Measurements from ENCODE around the gene CBLB.

Gene CBLB

GRCh38 chr3:105865867-105866350 lies 2.9 kb downstream of the CBLB start:
- peak overlapping the region; percentile 89 for H3K4me3 ChIP-seq (ENCODE audit: low read length)
- TF ChIP-seq CTCF (conservative IDR thresholded peaks at IDR 0.05; ENCODE audit: low read length), result no peak

GRCh38 chr3:105865016-105865623 lies 3.7 kb downstream of the CBLB start:
- peak overlapping the region; percentile 89 for H3K4me3 ChIP-seq (ENCODE audit: low read length)
- TF ChIP-seq CTCF (conservative IDR thresholded peaks at IDR 0.05; ENCODE audit: low read length), result no peak
- no peak for DNase-seq (ENCODE audit: low read depth)

More at GRCh38 chr3:105865867-105866350, 2.9 kb downstream of the CBLB start:
- no peak for DNase-seq (ENCODE audit: low read depth)

- no peak for TF ChIP-seq CTCF (conservative IDR thresholded peaks at IDR 0.05; ENCODE audit: low read length)
- DNase-seq (ENCODE audit: low read depth), result no peak
- peak overlapping the region; percentile 89 for H3K4me3 ChIP-seq (ENCODE audit: low read length)
These were observed 4.6 kb downstream of the CBLB start for GRCh38 chr3:105864212-105864611.

- DNase-seq (ENCODE audit: low read depth), result no peak
- TF ChIP-seq CTCF (conservative IDR thresholded peaks at IDR 0.05; ENCODE audit: low read length), result no peak
- no peak overlapping the region for H3K4me3 ChIP-seq (ENCODE audit: low read length)
These were observed 5.2 kb downstream of the CBLB start for GRCh38 chr3:105863608-105864007.

- TF ChIP-seq CTCF (conservative IDR thresholded peaks at IDR 0.05; ENCODE audit: low read length), result no peak
- H3K4me3 ChIP-seq (ENCODE audit: low read length), result no peak overlapping the region
- DNase-seq (ENCODE audit: low read depth), result no peak
These were observed 6.6 kb downstream of the CBLB start for GRCh38 chr3:105862217-105862616.

GRCh38 chr3:105860641-105861040 lies 8.2 kb downstream of the CBLB start:
- DNase-seq (ENCODE audit: low read depth), result no peak
- no peak for TF ChIP-seq CTCF (conservative IDR thresholded peaks at IDR 0.05; ENCODE audit: low read length)
- H3K4me3 ChIP-seq (ENCODE audit: low read length), result no peak overlapping the region

GRCh38 chr3:105858017-105858416 lies 10.8 kb downstream of the CBLB start:
- TF ChIP-seq CTCF (conservative IDR thresholded peaks at IDR 0.05; ENCODE audit: low read length), result no peak
- H3K4me3 ChIP-seq (ENCODE audit: low read length), result no peak overlapping the region
- no peak for DNase-seq (ENCODE audit: low read depth)
